Measurements from ENCODE around the gene HOXC6. TPM values are rescaled to one million over a fixed set of nuclear protein-coding genes. Genes with fewer than 3 reads are reported as not detected.

Gene HOXC6
- total and polyA plus RNA-seq, 9 of the 15 experiments (the other 6 are each of a cell fraction or from before 2014, with no cell fraction given) = 0.06 to 4.0 (median 1.4) TPM

DNA sequence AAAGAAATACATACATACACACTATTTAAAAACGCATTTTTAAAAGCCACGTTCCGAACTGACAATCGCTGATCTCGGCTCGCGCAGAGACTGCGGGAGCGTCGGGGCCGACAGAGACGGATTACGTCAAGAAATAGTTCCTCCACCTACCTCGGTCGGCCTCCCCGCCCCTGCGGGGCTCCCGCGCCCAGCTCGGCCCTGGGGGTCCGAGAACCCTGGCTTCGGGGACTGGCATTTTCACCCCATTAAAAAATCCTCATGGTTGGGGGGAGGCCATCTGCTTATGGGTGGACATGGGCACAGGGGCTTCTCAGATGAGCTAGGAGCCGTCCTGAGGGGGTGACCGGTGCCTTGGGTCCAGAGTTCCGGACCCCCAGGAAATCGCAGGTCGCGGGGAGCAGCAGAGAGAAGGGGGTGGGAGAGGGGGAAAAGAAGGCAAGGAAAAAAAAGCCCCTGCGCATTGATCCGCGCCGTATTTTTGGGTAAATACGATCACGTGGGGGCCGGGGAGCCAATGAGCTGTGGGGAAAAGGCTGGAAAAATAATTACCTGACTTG lies 28.6 kb upstream of the HOXC6 start (continued):
- no peak for TF ChIP-seq RBM34 (IDR thresholded peaks at IDR 0.05; ENCODE audit: borderline replicate concordance, insufficient read depth, low read length)
- no peak for TF ChIP-seq NCOR1 (IDR thresholded peaks at IDR 0.05)
- peak; percentile 50; the same call in 1 of the 2 replicates for TF ChIP-seq CHCHD3 (CRISPR knock-in tag; IDR thresholded peaks at IDR 0.05)
- TF ChIP-seq ATF7 (IDR thresholded peaks at IDR 0.05) = peak; percentile 91
- TF ChIP-seq PHB2 (IDR thresholded peaks at IDR 0.05; ENCODE audit: low read depth) = no peak
- TF ChIP-seq NCOA2 (IDR thresholded peaks at IDR 0.05; ENCODE audit: partially characterized antibody in 2 of 2) = no peak
- TF ChIP-seq TSC22D4 (tag; IDR thresholded peaks at IDR 0.05) = no peak
- TF ChIP-seq DDX20 (tag; IDR thresholded peaks at IDR 0.05; ENCODE audit: low read depth) = no peak
- TF ChIP-seq SRSF7 (optimal IDR thresholded peaks at IDR 0.05; ENCODE audit: low read depth, low read length) = no peak
- TF ChIP-seq ZNF121 (CRISPR knock-in tag; conservative IDR thresholded peaks at IDR 0.05) = no peak
- TF ChIP-seq CHD1 (IDR thresholded peaks at IDR 0.05; ENCODE audit: low read length) = no peak
- peak; percentile 18 for TF ChIP-seq PHF20 (IDR thresholded peaks at IDR 0.05; ENCODE audit: partially characterized antibody)
- no peak for TF ChIP-seq MCM5 (IDR thresholded peaks at IDR 0.05; ENCODE audit: low read depth)
- TF ChIP-seq TBP (optimal IDR thresholded peaks at IDR 0.05; ENCODE audit: low read depth, low read length) = peak; percentile 73
- TF ChIP-seq ZNF282 (CRISPR knock-in tag; IDR thresholded peaks at IDR 0.05) = no peak
- peak; percentile 67 to 70 for TF ChIP-seq NRF1 (conservative IDR thresholded peaks at IDR 0.05 in 1 of 2, IDR thresholded peaks at IDR 0.05 in 1 of 2)
- no peak for TF ChIP-seq YBX1 (IDR thresholded peaks at IDR 0.05)
- TF ChIP-seq HNRNPUL1 (IDR thresholded peaks at IDR 0.05; ENCODE audit: low read length) = no peak
- TF ChIP-seq, protein P1, sequence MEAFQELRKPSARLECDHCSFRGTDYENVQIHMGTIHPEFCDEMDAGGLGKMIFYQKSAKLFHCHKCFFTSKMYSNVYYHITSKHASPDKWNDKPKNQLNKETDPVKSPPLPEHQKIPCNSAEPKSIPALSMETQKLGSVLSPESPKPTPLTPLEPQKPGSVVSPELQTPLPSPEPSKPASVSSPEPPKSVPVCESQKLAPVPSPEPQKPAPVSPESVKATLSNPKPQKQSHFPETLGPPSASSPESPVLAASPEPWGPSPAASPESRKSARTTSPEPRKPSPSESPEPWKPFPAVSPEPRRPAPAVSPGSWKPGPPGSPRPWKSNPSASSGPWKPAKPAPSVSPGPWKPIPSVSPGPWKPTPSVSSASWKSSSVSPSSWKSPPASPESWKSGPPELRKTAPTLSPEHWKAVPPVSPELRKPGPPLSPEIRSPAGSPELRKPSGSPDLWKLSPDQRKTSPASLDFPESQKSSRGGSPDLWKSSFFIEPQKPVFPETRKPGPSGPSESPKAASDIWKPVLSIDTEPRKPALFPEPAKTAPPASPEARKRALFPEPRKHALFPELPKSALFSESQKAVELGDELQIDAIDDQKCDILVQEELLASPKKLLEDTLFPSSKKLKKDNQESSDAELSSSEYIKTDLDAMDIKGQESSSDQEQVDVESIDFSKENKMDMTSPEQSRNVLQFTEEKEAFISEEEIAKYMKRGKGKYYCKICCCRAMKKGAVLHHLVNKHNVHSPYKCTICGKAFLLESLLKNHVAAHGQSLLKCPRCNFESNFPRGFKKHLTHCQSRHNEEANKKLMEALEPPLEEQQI (IDR thresholded peaks at IDR 0.05) = no peak
- TF ChIP-seq STAG1 (CRISPR knock-in tag; IDR thresholded peaks at IDR 0.05; ENCODE audit: borderline replicate concordance) = 0 out of 2 replicates have a peak, but pooled peaks have one; percentile 16
- TF ChIP-seq, protein P2, sequence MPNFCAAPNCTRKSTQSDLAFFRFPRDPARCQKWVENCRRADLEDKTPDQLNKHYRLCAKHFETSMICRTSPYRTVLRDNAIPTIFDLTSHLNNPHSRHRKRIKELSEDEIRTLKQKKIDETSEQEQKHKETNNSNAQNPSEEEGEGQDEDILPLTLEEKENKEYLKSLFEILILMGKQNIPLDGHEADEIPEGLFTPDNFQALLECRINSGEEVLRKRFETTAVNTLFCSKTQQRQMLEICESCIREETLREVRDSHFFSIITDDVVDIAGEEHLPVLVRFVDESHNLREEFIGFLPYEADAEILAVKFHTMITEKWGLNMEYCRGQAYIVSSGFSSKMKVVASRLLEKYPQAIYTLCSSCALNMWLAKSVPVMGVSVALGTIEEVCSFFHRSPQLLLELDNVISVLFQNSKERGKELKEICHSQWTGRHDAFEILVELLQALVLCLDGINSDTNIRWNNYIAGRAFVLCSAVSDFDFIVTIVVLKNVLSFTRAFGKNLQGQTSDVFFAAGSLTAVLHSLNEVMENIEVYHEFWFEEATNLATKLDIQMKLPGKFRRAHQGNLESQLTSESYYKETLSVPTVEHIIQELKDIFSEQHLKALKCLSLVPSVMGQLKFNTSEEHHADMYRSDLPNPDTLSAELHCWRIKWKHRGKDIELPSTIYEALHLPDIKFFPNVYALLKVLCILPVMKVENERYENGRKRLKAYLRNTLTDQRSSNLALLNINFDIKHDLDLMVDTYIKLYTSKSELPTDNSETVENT (CRISPR knock-in tag; IDR thresholded peaks at IDR 0.05) = no peak; the same call in 1 of the 2 replicates
- no peak for TF ChIP-seq MXI1 (IDR thresholded peaks at IDR 0.05; ENCODE audit: low read depth, low read length)
- no peak for TF ChIP-seq SIX5 (IDR thresholded peaks at IDR 0.05; ENCODE audit: borderline replicate concordance in 1 of 2, insufficient read depth in 1 of 2, low read depth in 1 of 2, low read length in 2 of 2)
- no peak for TF ChIP-seq LCOR (CRISPR knock-in tag; IDR thresholded peaks at IDR 0.05)
- TF ChIP-seq ZFP36 (IDR thresholded peaks at IDR 0.05; ENCODE audit: low read depth, low read length, partially characterized antibody) = no peak
- TF ChIP-seq HNRNPK (IDR thresholded peaks at IDR 0.05; ENCODE audit: low read depth, low read length, poor library complexity, severe bottlenecking) = no peak
- TF ChIP-seq MCM3 (IDR thresholded peaks at IDR 0.05) = no peak
- no peak for TF ChIP-seq PPARD (CRISPR knock-in tag; IDR thresholded peaks at IDR 0.05)
